ENCODE measurements around the gene SHMT1.

SHMT1 gene

DNA sequence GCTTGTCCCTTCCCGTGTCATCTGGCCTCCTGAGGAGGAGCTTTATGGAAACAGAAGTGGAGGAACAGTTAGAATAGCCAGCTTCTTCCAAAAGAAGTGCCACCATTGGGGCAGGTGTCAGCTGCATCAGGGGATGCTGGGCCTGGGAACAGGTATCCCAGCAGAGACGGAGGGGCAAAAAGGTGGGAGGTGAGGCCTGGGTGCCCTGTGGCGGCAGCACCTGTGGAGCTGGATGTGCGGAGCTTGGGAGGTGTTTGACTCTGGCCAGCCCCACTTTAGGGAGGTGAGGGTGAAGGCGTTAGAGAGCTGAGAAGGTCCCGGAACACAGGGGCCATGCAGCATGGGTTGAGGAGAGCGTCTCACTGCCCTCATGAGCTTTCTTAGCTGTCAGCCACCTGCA is 43.0 kb downstream of the SHMT1 start:
- H3K27me3 Mint-ChIP-seq (ENCODE audit: low read depth): peaks cover under 1% of the 10 kb centered on the region
- H3K27ac Mint-ChIP-seq: no peak overlapping the region
- H3K4me3 Mint-ChIP-seq: peak overlapping the region in 1 of 3 experiments; percentile 73
- peaks cover 43% of the 10 kb centered on the region for H3K4me1 Mint-ChIP-seq
- H3K9me3 Mint-ChIP-seq: no peaks in the 10 kb centered on the region
- H3K36me3 Mint-ChIP-seq (ENCODE audit: low read depth): peaks cover 55% of the 10 kb centered on the region
- TF ChIP-seq, protein P1, sequence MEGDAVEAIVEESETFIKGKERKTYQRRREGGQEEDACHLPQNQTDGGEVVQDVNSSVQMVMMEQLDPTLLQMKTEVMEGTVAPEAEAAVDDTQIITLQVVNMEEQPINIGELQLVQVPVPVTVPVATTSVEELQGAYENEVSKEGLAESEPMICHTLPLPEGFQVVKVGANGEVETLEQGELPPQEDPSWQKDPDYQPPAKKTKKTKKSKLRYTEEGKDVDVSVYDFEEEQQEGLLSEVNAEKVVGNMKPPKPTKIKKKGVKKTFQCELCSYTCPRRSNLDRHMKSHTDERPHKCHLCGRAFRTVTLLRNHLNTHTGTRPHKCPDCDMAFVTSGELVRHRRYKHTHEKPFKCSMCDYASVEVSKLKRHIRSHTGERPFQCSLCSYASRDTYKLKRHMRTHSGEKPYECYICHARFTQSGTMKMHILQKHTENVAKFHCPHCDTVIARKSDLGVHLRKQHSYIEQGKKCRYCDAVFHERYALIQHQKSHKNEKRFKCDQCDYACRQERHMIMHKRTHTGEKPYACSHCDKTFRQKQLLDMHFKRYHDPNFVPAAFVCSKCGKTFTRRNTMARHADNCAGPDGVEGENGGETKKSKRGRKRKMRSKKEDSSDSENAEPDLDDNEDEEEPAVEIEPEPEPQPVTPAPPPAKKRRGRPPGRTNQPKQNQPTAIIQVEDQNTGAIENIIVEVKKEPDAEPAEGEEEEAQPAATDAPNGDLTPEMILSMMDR (IDR thresholded peaks at IDR 0.05; ENCODE audit: unreplicated experiment in 3 of 3): no peak

DNA sequence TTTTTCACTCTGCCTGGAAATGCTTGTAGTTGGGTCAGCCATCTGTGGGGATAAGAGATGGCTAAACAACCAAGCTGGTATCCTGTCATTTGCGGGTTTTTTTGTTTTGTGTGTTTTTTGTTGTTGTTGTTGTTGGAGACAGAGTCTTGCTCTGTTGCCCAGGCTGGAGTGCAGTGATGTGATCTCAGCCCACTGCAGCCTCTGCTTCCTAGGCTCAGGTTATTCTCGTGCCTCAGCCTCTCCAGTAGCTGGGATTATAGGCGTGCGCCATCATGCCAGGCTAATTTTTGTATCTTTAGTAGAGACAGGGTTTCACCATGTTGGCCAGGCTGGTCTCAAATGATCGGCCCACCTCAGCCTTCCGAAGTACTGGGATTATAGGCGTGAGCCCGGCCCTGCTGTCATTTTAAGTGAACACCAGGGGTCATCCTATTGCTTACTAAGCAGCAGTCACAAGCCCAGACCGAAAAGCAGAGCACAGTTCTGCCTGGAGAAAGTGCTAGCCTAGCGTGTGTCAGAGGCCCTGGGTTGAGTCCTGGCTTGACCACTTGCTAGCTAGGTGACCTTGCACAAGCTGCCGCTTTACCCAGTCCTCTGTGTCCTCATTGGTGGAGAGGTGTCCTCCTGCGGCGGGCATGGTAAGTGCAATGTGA is 43.6 kb downstream of the SHMT1 start:
- H3K27ac Mint-ChIP-seq: peak overlapping the region in 1 of 3 experiments; percentile 25
- TF ChIP-seq, protein P1 (IDR thresholded peaks at IDR 0.05; ENCODE audit: unreplicated experiment in 3 of 3): peak; percentile 41 to 64 (median 56)
- H3K36me3 Mint-ChIP-seq (ENCODE audit: low read depth): peaks cover 49% of the 10 kb centered on the region
- peaks cover 6% of the 10 kb centered on the region for H3K27me3 Mint-ChIP-seq (ENCODE audit: low read depth)
- H3K4me3 Mint-ChIP-seq: peak overlapping the region; percentile 73 to 80 (median 79)
- peaks cover 43% of the 10 kb centered on the region for H3K4me1 Mint-ChIP-seq
- no peaks in the 10 kb centered on the region for H3K9me3 Mint-ChIP-seq

DNA sequence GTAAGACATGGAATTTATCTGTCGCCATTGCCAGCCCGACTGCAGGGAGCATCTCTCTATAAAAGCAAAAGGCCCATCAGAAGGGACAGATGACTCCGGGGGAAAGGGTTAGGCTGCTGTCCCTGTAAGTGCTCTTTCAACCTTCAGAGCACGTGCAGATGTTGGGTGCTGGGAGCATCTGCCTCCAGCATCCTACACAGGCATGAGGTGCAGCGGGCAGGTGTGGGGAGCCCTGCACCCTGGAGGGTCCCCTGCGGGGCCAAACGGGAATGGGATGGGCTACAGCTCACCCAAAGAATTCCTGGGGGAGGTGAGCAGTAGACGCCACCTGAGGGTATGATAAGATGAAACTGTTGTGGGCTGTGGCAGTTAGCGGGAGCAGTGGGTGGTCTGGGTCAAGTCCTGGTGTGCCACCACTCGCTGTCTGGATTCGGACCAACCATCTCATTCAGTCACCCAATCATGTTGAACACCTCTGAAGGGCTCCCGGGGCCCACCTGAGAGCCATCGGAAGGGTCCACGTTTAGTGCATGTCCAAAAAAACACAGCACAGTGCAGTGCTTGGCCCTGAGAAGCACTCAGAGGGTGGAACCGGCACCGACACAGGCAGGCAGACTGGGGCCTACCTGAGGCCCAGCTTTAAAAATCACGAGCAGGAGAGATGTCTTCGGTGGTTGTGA is 44.4 kb downstream of the SHMT1 start:
- H3K4me3 Mint-ChIP-seq: peak overlapping the region; percentile 24 to 80 (median 79)
- H3K4me1 Mint-ChIP-seq: peaks cover 48% of the 10 kb centered on the region
- no peak overlapping the region for H3K27ac Mint-ChIP-seq
- H3K36me3 Mint-ChIP-seq (ENCODE audit: low read depth): peaks cover 42% of the 10 kb centered on the region
- H3K9me3 Mint-ChIP-seq: no peaks in the 10 kb centered on the region
- peaks cover 6% of the 10 kb centered on the region for H3K27me3 Mint-ChIP-seq (ENCODE audit: low read depth)
- TF ChIP-seq, protein P1 (IDR thresholded peaks at IDR 0.05; ENCODE audit: unreplicated experiment in 3 of 3): no peak

DNA sequence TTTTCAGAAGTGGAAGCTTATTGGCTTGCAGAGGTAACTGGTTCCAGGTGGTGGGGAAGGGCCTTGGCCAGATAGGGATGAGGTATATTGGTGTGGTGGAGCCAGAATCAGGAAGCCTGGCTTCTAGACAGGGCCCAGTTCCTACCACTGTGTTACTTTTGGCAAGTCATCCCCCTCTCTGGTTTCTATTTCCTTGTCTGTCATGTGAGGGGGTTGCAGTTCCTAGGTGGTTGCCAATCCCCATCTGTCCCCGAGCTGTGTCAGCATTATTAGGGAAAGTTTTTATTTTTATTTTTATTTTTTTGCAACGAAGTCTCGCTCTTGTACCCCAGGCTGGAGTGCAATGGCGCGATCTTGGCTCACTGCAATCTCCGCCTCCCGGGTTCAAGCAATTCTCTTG is 45.2 kb downstream of the SHMT1 start:
- TF ChIP-seq, protein P1 (IDR thresholded peaks at IDR 0.05; ENCODE audit: unreplicated experiment in 3 of 3): no peak
- Mint-ChIP-seq H3K36me3 (ENCODE audit: low read depth) (peaks cover 38% of the 10 kb centered on the region), H3K4me3 (peak overlapping the region; percentile 59 to 76 (median 59)), H3K27ac (peak overlapping the region in 2 of 3 experiments; percentile 41 to 55), H3K4me1 (peaks cover 56% of the 10 kb centered on the region), H3K27me3 (ENCODE audit: low read depth) (peaks cover 6% of the 10 kb centered on the region), H3K9me3 (no peaks in the 10 kb centered on the region)

DNA sequence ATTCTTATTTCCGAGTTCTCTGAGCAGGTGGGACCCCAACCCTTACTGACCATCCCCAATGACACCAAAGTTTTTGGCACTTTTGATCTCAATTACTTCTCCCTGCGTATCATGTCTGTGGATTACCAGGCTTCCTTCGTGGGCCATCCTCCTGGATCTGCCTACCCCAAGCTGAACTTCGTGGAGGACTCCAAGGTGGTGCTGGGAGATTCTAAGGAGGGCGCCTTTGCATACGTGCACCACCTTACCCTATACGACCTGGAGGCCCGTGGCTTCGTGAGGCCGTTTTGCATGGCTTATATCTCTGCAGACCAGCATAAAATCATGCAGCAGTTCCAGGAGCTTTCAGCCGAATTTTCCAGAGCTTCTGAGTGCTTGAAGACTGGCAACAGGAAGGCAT is 47.4 kb downstream of the SHMT1 start:
- peak overlapping the region; percentile 45 to 94 (median 82) for H3K27ac Mint-ChIP-seq
- no peaks in the 10 kb centered on the region for H3K9me3 Mint-ChIP-seq
- TF ChIP-seq, protein P1 (IDR thresholded peaks at IDR 0.05; ENCODE audit: unreplicated experiment in 3 of 3): no peak
- H3K4me3 Mint-ChIP-seq: peak overlapping the region; percentile 88 to 89 (median 88)
- peaks cover 72% of the 10 kb centered on the region for H3K4me1 Mint-ChIP-seq
- H3K36me3 Mint-ChIP-seq (ENCODE audit: low read depth): peaks cover 46% of the 10 kb centered on the region
- H3K27me3 Mint-ChIP-seq (ENCODE audit: low read depth): peaks cover 6% of the 10 kb centered on the region

All from nephron (organoid).